GM12875 (cell line): ENCODE results near the gene IRX3.

Source experiments
- H3K4me3 ChIP-seq: one replicate; pipeline ENCODE4 v1.5.1; 2011; ENCODE audit warnings: low read depth, low read length, control low read depth
- CTCF ChIP-seq: IDR thresholded peaks from 2 replicates; pipeline ENCODE4 v1.5.1; 2011; ENCODE audit warnings: low read depth, mild to moderate bottlenecking, control low read depth, inconsistent platforms, low read length, moderate library complexity, borderline replicate concordance; ENCODE audit not compliant: insufficient read depth

IRX3 gene

GRCh38 chr16:54242199-54242598 lies 44.4 kb downstream of the IRX3 start:
- no peak for TF ChIP-seq CTCF
- H3K4me3 ChIP-seq, result no peak overlapping the region

- H3K4me3 ChIP-seq, result no peak overlapping the region
- TF ChIP-seq CTCF, result no peak
These were observed 45.1 kb downstream of the IRX3 start for GRCh38 chr16:54241525-54241924.

GRCh38 chr16:54240271-54241129 lies 46.1 kb downstream of the IRX3 start:
- H3K4me3 ChIP-seq, result no peak overlapping the region
- no peak for TF ChIP-seq CTCF

- no peak for TF ChIP-seq CTCF
- no peak overlapping the region for H3K4me3 ChIP-seq
These were observed 47.1 kb downstream of the IRX3 start for GRCh38 chr16:54239456-54239855.

DNA sequence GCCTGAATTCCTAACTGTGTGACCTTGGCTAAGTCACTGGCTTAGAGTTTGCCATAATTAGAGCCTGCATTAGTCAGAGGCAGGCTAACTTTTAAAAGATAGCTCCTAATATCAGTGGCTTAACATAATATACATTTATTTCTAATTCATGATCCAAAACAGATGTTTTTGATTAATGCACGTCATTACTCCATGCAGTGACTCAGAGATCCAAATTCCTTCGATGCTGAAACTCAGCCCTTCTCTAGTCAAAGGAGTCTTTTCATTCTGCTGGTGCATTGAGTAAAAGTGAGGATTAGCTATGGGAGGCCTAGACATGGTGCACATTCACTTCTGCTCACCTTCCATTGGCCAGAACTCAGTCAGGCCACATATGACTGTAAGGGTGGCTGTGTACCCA lies 49.8 kb downstream of the IRX3 start:
- no peak overlapping the region for H3K4me3 ChIP-seq
- TF ChIP-seq CTCF, result no peak

DNA sequence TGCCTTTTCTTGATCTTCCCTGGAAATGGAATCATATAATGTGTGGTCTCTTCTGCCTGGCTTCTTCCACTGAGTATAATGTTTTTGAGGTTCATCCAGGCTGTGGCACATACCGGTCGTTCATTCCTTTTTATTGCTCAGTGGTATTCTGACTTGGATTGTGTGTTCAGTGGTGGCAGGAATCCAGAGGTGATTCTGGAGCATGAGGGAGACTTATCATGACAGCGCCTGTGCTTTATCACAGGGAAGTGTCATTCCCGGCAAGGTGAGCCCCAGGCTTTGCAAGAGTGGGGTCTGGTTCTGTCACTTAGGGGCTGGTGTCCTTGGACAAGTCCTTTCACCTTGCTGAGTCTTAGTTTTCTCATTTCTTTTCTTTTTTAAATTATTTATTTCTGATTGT lies 53.0 kb downstream of the IRX3 start:
- H3K4me3 ChIP-seq, result no peak overlapping the region
- no peak for TF ChIP-seq CTCF
